ENCODE data around the gene SORBS2.
A peak's percentile ranks its signal among the peaks of the same experiment; 100 is the strongest.
"Not testable (repeated sequence)": the region's sequence is repeated elsewhere in the genome, so short reads cannot be mapped to it uniquely, and the experiment has no call there.

Gene SORBS2

GRCh38 chr4:185580699-185581098 is 231.3 kb downstream of the SORBS2 start:
- DNase-seq = no peak

- no peak for DNase-seq
These were observed 233.7 kb downstream of the SORBS2 start for GRCh38 chr4:185578284-185578683.

GRCh38 chr4:185576962-185577950 is 234.7 kb downstream of the SORBS2 start:
- DNase-seq = no peak

GRCh38 chr4:185576314-185576961 is 235.6 kb downstream of the SORBS2 start:
- DNase-seq = no peak

GRCh38 chr4:185573651-185574199 is 238.3 kb downstream of the SORBS2 start:
- DNase-seq = peak; percentile 47

- DNase-seq = no peak
These were observed 241.3 kb downstream of the SORBS2 start for GRCh38 chr4:185570727-185571126.

- DNase-seq = no peak
These were observed 244.3 kb downstream of the SORBS2 start for GRCh38 chr4:185567381-185568376.

- no peak for DNase-seq
These were observed 245.0 kb downstream of the SORBS2 start for GRCh38 chr4:185566972-185567371.

GRCh38 chr4:185566425-185566824 is 245.6 kb downstream of the SORBS2 start:
- DNase-seq = no peak

GRCh38 chr4:185565696-185566095 is 246.3 kb downstream of the SORBS2 start:
- DNase-seq = no peak

- DNase-seq = no peak
These were observed 247.6 kb downstream of the SORBS2 start for GRCh38 chr4:185564349-185564748.

- DNase-seq = no peak
These were observed 249.5 kb downstream of the SORBS2 start for GRCh38 chr4:185562531-185562930.

GRCh38 chr4:185560316-185560715 is 251.7 kb downstream of the SORBS2 start:
- no peak for DNase-seq

GRCh38 chr4:185559915-185560281 is 252.1 kb downstream of the SORBS2 start:
- DNase-seq = no peak

GRCh38 chr4:185559251-185559914 is 252.6 kb downstream of the SORBS2 start:
- not testable (repeated sequence) for DNase-seq

GRCh38 chr4:185554365-185555126 is 257.4 kb downstream of the SORBS2 start:
- no peak for DNase-seq

- DNase-seq = no peak
These were observed 259.7 kb downstream of the SORBS2 start for GRCh38 chr4:185552254-185552653.

- no peak for DNase-seq
These were observed 261.1 kb downstream of the SORBS2 start for GRCh38 chr4:185550933-185551332.

GRCh38 chr4:185549095-185549639 is 262.8 kb downstream of the SORBS2 start:
- DNase-seq = no peak

- DNase-seq = no peak
These were observed 263.4 kb downstream of the SORBS2 start for GRCh38 chr4:185548587-185548986.

- no peak for DNase-seq
These were observed 265.7 kb downstream of the SORBS2 start for GRCh38 chr4:185546335-185546734.

Data from NCI-H510A treated with DMSO at 0.1 percent for 48 hours (cell line).